Measurements from ENCODE around the gene TAOK3. TPM values are rescaled to one million over a fixed set of nuclear protein-coding genes. Genes with fewer than 3 reads are reported as not detected.
"Not testable (repeated sequence)": the region's sequence is repeated elsewhere in the genome, so short reads cannot be mapped to it uniquely, and the experiment has no call there.

Gene TAOK3
- total RNA-seq, 1 experiment from 2014 or later = 11.6 TPM

DNA sequence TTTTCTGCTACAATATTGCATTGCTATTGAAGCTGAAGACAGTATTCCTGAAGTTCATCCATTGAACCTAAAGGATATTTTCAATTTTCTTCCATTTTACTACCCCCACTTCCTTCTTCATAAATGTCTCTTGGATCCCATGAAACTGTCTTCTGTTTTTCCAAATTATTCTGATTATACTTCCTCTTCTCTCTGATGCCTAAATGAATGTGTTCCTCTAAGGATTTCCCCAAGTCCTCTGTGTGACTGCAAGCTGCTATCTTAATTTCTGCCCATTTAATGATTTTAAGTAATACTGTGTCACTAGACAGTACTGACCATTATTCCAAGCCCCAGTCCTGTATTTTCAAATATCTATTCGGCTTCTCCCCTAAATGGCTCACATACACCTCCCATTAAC is 102.9 kb downstream of the TAOK3 start:
- no peaks in the 10 kb centered on the region for H3K9me3 ChIP-seq (replicated peaks)
- H3K27me3 ChIP-seq = no peaks in the 10 kb centered on the region
- no peaks in the 10 kb centered on the region for H3K4me1 ChIP-seq
- no peak for DNase-seq
- no peak overlapping the region for H3K27ac ChIP-seq
- H3K36me3 ChIP-seq = no peaks in the 10 kb centered on the region
- no peak overlapping the region for H3K4me3 ChIP-seq

DNA sequence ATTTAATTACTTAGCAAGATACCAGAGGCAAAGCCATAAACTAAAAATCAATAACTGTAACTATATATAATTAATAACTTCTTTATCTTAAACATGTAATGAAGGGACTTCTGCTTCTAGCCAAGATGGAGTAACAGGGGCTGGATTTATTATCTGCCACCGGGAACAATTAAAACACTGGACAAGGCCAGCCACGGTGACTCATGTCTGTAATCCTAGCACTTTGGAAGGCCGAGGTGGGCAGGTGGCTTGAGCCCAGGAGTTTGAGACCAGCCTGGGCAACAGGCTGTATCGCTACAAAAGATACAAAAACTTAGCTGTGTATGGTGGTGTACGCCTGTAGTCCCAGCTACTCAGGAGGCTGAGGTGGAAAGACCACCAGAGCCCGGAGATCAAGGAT is 113.6 kb downstream of the TAOK3 start:
- peak; percentile 30 to 50 for DNase-seq
- Histone ChIP-seq H3K27me3 (no peaks in the 10 kb centered on the region), H3K36me3 (no peaks in the 10 kb centered on the region), H3K27ac (no peak overlapping the region), H3K9me3 (replicated peaks) (no peaks in the 10 kb centered on the region), H3K4me1 (no peaks in the 10 kb centered on the region), H3K4me3 (no peak overlapping the region)

DNA sequence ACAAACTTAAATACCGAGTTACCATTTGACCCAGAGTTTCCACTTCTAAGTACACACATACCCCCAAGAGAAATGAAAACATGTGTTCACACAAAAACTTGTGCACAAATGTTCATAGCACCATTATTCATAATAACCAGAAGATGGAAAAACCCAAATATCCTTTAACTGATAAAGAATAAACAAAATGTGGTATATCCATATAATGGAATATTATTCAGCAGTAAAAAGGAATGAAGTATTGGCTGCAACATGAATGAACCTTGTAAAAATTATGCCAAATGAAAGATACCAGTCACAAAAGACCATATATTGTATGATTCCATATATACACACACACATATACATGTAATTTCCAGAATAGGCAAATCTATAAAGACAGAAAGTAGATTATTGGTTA is 116.4 kb downstream of the TAOK3 start:
- H3K36me3 ChIP-seq = no peaks in the 10 kb centered on the region
- H3K4me3 ChIP-seq = no peak overlapping the region
- H3K27me3 ChIP-seq = no peaks in the 10 kb centered on the region
- no peak overlapping the region for H3K27ac ChIP-seq
- no peaks in the 10 kb centered on the region for H3K4me1 ChIP-seq
- H3K9me3 ChIP-seq (replicated peaks) = no peaks in the 10 kb centered on the region
- DNase-seq = no peak

DNA sequence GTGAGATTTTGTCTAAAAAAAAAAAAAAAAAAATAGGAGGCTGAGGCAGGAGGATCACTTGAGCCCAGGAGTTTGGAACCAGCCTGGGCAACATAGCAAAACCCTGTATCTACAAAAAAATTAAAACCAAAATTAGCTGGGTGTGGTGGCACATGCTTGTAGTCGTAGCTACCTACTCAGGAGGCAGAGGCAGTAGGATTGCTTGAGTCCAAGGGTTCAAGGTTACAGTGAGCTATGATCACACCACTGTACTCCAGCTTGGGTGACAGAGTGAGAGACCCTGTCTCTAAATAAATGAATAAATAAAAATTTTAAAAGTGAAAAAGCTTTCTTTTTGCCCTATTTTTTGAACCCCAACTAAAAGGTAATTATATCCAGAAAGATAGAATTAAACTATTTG is 123.2 kb downstream of the TAOK3 start:
- H3K27me3 ChIP-seq = no peaks in the 10 kb centered on the region
- no peaks in the 10 kb centered on the region for H3K9me3 ChIP-seq (replicated peaks)
- no peak for DNase-seq
- no peak overlapping the region for H3K4me3 ChIP-seq
- no peaks in the 10 kb centered on the region for H3K36me3 ChIP-seq
- no peaks in the 10 kb centered on the region for H3K4me1 ChIP-seq
- H3K27ac ChIP-seq = no peak overlapping the region

DNA sequence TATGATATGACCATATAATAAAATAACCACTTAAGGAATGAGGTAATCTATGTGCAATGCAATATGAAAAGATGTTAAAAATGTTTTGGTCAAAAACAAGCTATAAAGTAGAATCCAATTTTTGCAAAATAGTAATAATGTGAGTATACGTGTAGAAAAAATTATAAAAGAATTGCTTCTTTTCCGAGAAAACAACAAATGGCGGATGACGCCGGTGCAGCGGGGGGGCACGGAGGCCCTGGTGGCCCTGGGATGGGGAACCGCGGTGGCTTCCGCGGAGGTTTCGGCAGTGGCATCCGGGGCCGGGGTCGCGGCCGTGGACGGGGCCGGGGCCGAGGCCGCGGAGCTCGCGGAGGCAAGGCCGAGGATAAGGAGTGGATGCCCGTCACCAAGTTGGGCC is 126.8 kb downstream of the TAOK3 start:
- not testable (repeated sequence) for H3K27ac ChIP-seq; H3K4me3 ChIP-seq; H3K36me3 ChIP-seq; H3K4me1 ChIP-seq; DNase-seq; H3K27me3 ChIP-seq; H3K9me3 ChIP-seq (replicated peaks)

DNA sequence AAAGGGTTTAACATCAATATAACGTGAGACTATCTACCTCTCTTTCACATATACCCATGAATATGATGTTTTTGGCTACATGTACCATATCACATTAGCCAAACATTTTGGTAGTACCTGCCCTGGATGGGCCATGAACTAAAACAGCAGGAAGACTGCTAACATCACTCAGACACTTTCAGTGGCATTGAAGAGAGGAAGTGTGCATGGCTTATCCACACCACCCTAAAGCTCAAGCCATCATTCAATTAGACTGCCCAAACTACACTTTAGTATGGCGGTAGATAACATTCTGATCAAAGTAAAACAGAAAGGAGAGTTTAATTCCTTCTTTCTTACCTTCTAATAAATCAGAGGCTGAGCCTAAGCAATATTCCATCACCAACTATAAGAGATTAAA is 133.8 kb downstream of the TAOK3 start:
- no peaks in the 10 kb centered on the region for H3K9me3 ChIP-seq (replicated peaks)
- H3K36me3 ChIP-seq = no peaks in the 10 kb centered on the region
- H3K27ac ChIP-seq = no peak overlapping the region
- no peak for DNase-seq
- no peak overlapping the region for H3K4me3 ChIP-seq
- H3K4me1 ChIP-seq = no peaks in the 10 kb centered on the region
- H3K27me3 ChIP-seq = no peaks in the 10 kb centered on the region

DNA sequence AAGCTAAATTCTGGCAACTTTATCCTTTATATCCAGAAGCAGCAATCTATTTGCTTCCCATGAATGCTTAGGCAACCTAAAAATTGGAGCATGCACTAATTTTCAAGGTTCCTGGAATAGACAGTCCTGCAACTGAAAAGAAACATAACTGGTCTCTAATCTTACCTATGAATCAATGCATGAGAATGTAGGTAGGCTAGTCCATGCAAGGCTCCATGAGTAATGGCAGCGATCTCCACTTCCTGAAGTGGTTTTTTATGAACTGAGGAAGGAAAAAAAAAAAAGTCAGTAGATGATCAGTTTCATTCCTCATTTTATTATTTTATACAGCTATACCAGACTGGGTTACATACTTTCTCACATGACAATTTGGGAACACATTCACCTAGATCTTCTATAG is 134.8 kb downstream of the TAOK3 start:
- Histone ChIP-seq H3K27me3 (no peaks in the 10 kb centered on the region), H3K27ac (no peak overlapping the region), H3K9me3 (replicated peaks) (no peaks in the 10 kb centered on the region), H3K4me3 (no peak overlapping the region), H3K36me3 (no peaks in the 10 kb centered on the region), H3K4me1 (no peaks in the 10 kb centered on the region)
- DNase-seq = no peak

DNA sequence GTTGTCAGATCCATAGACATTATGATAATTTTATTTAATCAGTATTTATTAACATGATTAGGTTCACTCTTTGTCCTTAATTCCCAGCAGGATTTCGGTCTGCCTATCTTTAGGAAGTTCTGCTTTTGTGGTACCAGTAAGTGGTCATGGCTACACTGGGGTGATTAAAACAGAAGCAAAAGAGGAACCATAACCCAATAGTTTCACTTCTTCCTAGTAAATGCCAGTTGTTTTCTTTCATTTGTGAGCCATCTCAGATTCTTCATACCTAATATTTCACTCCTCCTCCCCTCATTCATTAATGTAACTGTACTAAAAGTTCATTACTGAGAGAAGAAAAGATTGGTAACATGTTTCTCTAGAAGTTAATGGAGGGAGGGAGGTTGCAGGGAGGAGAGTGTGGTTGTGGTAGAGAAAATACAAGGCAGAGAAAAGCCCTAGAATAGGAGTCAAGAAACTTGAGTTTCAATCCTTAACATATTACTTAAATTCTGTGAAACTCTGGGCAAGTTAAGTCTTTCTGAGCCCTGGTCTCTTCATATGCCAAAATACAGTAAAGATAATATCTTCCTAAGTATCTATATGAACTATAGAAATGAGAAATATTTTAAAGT is 135.5 kb downstream of the TAOK3 start:
- Histone ChIP-seq H3K9me3 (replicated peaks) (no peaks in the 10 kb centered on the region), H3K27me3 (no peaks in the 10 kb centered on the region), H3K36me3 (no peaks in the 10 kb centered on the region), H3K4me3 (no peak overlapping the region), H3K4me1 (no peaks in the 10 kb centered on the region), H3K27ac (no peak overlapping the region)
- no peak for DNase-seq

DNA sequence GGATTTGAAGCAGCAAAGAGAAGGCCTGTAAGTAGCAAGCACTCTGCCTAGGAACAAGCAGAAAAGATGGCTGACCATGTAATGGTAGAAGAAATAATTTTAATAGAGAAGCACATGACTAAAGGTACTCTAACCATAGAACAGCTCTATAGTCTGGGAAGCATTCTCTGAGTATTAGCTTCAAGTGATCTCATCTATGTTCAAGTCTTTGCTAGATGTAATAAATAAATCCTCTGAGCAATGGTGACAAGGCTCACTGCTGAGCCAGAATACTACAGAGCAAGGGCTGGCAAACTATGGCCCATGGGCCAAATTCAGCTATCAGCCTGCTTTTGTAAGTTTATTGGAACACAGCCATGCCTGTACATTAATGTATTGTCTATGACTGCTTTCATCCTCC is 152.0 kb downstream of the TAOK3 start:
- no peaks in the 10 kb centered on the region for H3K4me1 ChIP-seq
- no peak overlapping the region for H3K4me3 ChIP-seq
- H3K36me3 ChIP-seq = no peaks in the 10 kb centered on the region
- no peak for DNase-seq
- H3K9me3 ChIP-seq (replicated peaks) = no peaks in the 10 kb centered on the region
- H3K27me3 ChIP-seq = no peaks in the 10 kb centered on the region
- no peak overlapping the region for H3K27ac ChIP-seq

DNA sequence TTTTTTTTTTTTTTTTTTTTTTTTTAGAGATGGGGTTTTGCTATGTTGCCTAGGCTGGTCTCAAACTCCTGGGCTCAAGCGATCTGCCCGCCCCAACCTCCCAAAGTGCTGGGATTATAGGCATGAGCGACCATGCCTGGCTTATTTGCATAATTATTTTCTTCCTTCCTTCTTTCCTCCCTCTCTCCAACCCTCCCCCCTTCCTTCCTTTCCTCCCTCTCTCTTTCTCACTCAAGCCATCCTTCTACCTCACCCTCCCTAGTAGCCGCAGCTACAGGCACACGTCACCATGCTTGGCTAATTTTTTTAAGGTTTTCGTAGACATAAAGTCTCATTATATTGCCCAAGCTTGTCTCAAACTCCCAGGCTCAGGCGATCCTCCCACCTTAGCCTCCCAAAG is 152.9 kb downstream of the TAOK3 start:
- no peak for DNase-seq
- Histone ChIP-seq H3K27me3 (no peaks in the 10 kb centered on the region), H3K27ac (no peak overlapping the region), H3K4me1 (no peaks in the 10 kb centered on the region), H3K4me3 (no peak overlapping the region), H3K9me3 (replicated peaks) (no peaks in the 10 kb centered on the region), H3K36me3 (no peaks in the 10 kb centered on the region)

DNA sequence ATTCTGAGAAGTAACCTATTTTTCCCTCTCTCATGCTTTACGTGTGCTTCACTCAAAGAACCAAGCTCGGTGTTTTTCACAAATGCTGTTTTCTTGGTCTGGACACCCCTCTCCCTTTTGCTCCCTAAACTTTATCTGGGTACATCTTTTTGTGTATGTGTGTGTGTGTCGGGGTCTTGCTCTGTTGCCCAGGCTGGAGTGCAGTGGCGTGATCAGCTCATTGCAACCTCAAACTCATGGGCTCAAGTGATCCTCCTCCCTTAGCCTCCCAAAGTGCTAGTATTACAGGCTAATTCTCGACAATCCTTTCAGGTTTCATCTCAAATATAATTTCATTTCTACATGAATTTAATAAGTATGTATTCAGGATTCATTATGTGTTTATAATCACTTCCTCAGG is 153.6 kb downstream of the TAOK3 start:
- Histone ChIP-seq H3K27me3 (no peaks in the 10 kb centered on the region), H3K9me3 (replicated peaks) (no peaks in the 10 kb centered on the region), H3K36me3 (no peaks in the 10 kb centered on the region), H3K27ac (no peak overlapping the region), H3K4me3 (no peak overlapping the region), H3K4me1 (no peaks in the 10 kb centered on the region)
- DNase-seq = no peak

DNA sequence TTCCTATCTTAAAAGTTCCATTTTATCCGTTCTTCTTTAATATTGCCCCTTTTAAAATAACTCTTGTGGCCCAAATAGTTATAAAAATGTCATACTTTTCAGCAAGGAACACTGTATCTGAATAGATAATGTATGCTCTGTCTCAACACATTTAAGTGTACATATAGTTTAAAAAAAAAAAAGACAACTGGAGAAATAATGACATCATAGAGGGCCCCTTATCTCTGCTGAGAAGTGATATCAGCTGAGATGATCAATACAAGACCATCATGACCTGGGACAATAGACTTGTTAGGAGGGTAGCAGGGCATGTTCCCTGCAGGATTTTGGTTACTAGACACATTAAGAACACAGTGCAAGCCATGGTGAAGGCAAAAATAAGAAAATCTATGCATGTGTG is 159.3 kb downstream of the TAOK3 start:
- Histone ChIP-seq H3K4me1 (no peaks in the 10 kb centered on the region), H3K27me3 (no peaks in the 10 kb centered on the region), H3K4me3 (no peak overlapping the region), H3K27ac (no peak overlapping the region), H3K36me3 (no peaks in the 10 kb centered on the region), H3K9me3 (replicated peaks) (no peaks in the 10 kb centered on the region)
- DNase-seq = no peak

DNA sequence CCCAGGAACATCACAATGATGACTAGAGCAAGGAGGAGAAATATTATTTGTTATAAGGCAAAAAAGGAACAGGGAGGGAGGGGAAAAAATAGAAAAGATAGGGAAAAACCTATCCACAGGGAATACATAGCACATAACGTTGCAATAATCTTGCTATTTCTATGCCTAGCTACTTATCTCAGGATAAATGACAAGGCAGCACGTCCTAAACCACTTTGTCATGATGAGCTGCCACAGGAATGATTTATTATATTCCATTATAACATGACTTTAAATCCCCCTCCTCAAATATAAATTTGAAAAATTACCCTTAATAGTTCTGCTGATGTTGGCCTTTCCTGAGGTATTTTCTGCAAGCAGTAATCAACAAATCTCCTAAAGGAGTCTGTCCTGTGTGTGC is 160.1 kb downstream of the TAOK3 start:
- Histone ChIP-seq H3K27ac (no peak overlapping the region), H3K4me3 (no peak overlapping the region), H3K4me1 (no peaks in the 10 kb centered on the region), H3K9me3 (replicated peaks) (no peaks in the 10 kb centered on the region), H3K36me3 (no peaks in the 10 kb centered on the region), H3K27me3 (no peaks in the 10 kb centered on the region)
- no peak for DNase-seq

DNA sequence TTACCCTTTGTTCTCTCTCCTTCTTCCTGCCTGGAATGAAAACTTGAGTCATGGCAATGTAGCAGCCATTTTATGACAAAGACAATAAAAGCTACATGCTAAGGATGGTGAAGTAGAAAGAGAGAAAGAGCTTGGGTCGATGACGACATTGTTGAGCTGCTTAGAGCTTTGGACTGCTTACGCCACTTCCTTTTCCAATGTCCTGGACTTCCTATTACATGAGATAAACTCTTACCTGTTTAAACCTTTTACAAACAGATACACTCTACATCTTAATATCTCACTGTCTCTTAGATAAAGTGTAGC is 166.6 kb downstream of the TAOK3 start:
- no peak for DNase-seq
- Histone ChIP-seq H3K27me3 (no peaks in the 10 kb centered on the region), H3K36me3 (no peaks in the 10 kb centered on the region), H3K9me3 (replicated peaks) (no peaks in the 10 kb centered on the region), H3K4me1 (no peaks in the 10 kb centered on the region), H3K4me3 (no peak overlapping the region), H3K27ac (no peak overlapping the region)

DNA sequence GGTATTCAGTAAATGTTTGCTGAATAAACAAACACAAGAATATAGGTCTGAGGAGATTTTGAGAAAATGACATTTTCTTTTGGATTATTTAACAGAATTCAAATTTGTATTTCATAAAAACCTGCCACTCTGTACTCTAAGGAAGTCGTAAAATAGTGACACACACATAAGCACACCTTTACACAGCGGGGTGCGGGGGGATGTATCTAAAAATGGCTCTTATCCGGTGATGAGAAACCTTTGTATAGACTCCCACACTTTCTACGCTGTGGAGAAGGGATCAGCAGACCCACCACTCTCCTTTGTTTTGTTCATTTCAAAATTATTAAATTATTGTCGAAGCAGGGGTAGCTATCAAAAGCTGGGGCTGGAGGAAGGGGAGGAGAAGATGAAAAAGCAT is 178.7 kb downstream of the TAOK3 start:
- H3K27me3 ChIP-seq = no peaks in the 10 kb centered on the region
- DNase-seq = no peak
- H3K9me3 ChIP-seq (replicated peaks) = no peaks in the 10 kb centered on the region
- H3K36me3 ChIP-seq = no peaks in the 10 kb centered on the region
- no peaks in the 10 kb centered on the region for H3K4me1 ChIP-seq
- no peak overlapping the region for H3K27ac ChIP-seq
- H3K4me3 ChIP-seq = no peak overlapping the region

DNA sequence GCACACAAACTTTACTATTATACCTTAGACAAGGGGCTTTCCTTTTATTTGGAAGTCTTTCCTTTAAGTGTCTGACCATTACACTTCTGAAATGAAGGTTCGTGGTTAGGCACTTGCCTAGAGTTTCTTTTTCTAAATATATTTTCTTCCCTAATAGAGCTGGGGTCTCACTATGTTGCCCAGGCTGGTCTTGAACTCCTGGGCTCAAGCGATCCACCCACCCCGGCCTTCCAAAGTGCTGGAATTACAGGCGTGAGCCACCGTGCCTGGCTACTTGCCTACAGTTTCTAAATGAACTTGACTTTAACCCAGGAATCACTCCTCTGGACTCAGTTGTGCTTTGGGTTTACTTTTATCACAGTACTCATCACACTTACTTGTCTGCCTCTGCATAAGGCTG is 179.2 kb downstream of the TAOK3 start:
- Histone ChIP-seq H3K9me3 (replicated peaks) (no peaks in the 10 kb centered on the region), H3K36me3 (no peaks in the 10 kb centered on the region), H3K4me1 (no peaks in the 10 kb centered on the region), H3K4me3 (no peak overlapping the region), H3K27ac (no peak overlapping the region), H3K27me3 (no peaks in the 10 kb centered on the region)
- DNase-seq = no peak

DNA sequence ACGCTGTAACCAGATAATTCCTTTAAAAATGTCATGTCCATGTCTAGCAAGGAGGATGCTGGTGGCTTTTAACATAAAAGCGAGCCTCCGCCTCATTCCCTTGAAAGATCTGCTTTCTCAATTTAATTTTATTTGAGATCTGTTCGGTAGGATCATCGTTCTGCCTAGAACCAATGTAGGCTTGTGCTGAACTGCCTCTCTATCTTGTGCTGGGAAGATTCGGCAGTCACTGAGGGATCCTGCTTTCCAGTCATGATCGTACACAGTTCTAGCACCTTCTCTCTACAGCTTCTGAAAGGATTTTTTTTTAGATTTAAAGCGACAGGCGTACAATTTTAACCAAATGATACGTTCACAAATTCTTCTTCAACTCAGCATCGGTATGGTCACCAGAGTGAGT is 182.4 kb downstream of the TAOK3 start:
- Histone ChIP-seq H3K9me3 (replicated peaks) (no peaks in the 10 kb centered on the region), H3K36me3 (no peaks in the 10 kb centered on the region), H3K4me3 (peak overlapping the region; percentile 55), H3K4me1 (peaks cover 9% of the 10 kb centered on the region), H3K27me3 (no peaks in the 10 kb centered on the region), H3K27ac (peak overlapping the region; percentile 48)
- peak; percentile 26 to 62 for DNase-seq
